IMR-90 (cell line): Measurements from ENCODE around the gene LAMB3. TPM values are rescaled to one million over a fixed set of nuclear protein-coding genes. Genes with fewer than 3 reads are reported as not detected.

ENCODE experiments used
- ATAC-seq: fragments of 200-7000 bp; cut with Tn5 transposase; 2 replicates; pipeline ENCODE4 v1.9.1; 2020; ENCODE audit warnings: low read depth, mild to moderate bottlenecking, moderate library complexity
- BruUV-seq: library from RNA; stranded (reverse); fragments of 400-500 nt; replicated peaks from 2 replicates; lab custom pipeline; 2021; lab: Mats Ljungman, UMichigan
- CTCF ChIA-PET: fragments of 300-600 bp; formaldehyde crosslinking; extraction: SDS; loops from one replicate; lab custom pipeline; 2021; ENCODE audit warnings: antibody characterized with exemption; lab: Yijun Ruan, JAX
- POLR2A ChIA-PET: fragments of 300-600 bp; sonication (Branson Sonifier 250); formaldehyde crosslinking; loops from one replicate; lab custom pipeline; 2022; ENCODE audit warnings: antibody characterized with exemption; ENCODE audit not compliant: unreplicated experiment; lab: Charles Lee
- DNase-seq: peaks from one replicate; pipeline ENCODE4 v3.0.0; 2013
- H2AFZ ChIP-seq: replicated peaks from 2 replicates; pipeline ENCODE3; 2013; ENCODE audit warnings: low read length, mild to moderate bottlenecking; ENCODE audit not compliant: poor library complexity
- H2AK5ac ChIP-seq: 2 replicates; pipeline ENCODE4 v1.6.1; 2013; ENCODE audit warnings: low read depth, low read length, inconsistent platforms
- H2AK9ac ChIP-seq: replicated peaks from 2 replicates; pipeline ENCODE3; 2013; ENCODE audit warnings: mild to moderate bottlenecking, low read depth, low read length, moderate library complexity; ENCODE audit not compliant: poor library complexity
- H2BK120ac ChIP-seq: 2 replicates; pipeline ENCODE4 v1.6.1; 2013; ENCODE audit warnings: low read depth, low read length, inconsistent platforms
- H2BK15ac ChIP-seq: 3 replicates; pipeline ENCODE4 v1.6.1; 2013; ENCODE audit warnings: low read depth, low read length, inconsistent platforms
- H2BK20ac ChIP-seq: 2 replicates; pipeline ENCODE4 v1.6.1; 2013; ENCODE audit warnings: low read depth, mild to moderate bottlenecking, inconsistent platforms, low read length, moderate library complexity
- H2BK5ac ChIP-seq: 2 replicates; pipeline ENCODE4 v1.6.1; 2013; ENCODE audit warnings: mild to moderate bottlenecking, low read depth, low read length, inconsistent platforms; ENCODE audit not compliant: poor library complexity, severe bottlenecking
- H3K14ac ChIP-seq: replicated peaks from 2 replicates; pipeline ENCODE4 v1.6.1; 2013; ENCODE audit warnings: low read depth, low read length, inconsistent platforms
- H3K18ac ChIP-seq: 2 replicates; pipeline ENCODE4 v1.6.1; 2013; ENCODE audit warnings: low read depth, low read length, control low read depth
- H3K23ac ChIP-seq: 2 replicates; pipeline ENCODE4 v1.6.1; 2013; ENCODE audit warnings: low read depth, low read length, inconsistent platforms
- H3K27ac ChIP-seq: 2 replicates; pipeline ENCODE4 v1.5.1; 2013; ENCODE audit warnings: mild to moderate bottlenecking, control low read depth, low read length; ENCODE audit not compliant: insufficient read depth
- H3K27me3 ChIP-seq: 2 replicates; pipeline ENCODE4 v1.6.1; 2013; ENCODE audit warnings: low read length; ENCODE audit not compliant: control insufficient read depth, insufficient read depth
- H3K36me3 ChIP-seq: 2 replicates; pipeline ENCODE4 v1.6.1; 2013; ENCODE audit warnings: low read length, mixed read lengths; ENCODE audit not compliant: control insufficient read depth, insufficient read depth
- H3K4ac ChIP-seq: 2 replicates; pipeline ENCODE4 v1.6.1; 2013; ENCODE audit warnings: low read depth, low read length, inconsistent platforms
- H3K4me1 ChIP-seq: 2 replicates; pipeline ENCODE4 v1.6.1; 2013; ENCODE audit warnings: low read length, mixed read lengths; ENCODE audit not compliant: control insufficient read depth, insufficient read depth
- H3K4me2 ChIP-seq: 2 replicates; pipeline ENCODE4 v1.6.1; 2013; ENCODE audit warnings: low read depth, mild to moderate bottlenecking, control low read depth, low read length, moderate library complexity
- H3K4me3 ChIP-seq: 2 replicates; pipeline ENCODE4 v1.5.1; 2013; ENCODE audit warnings: low read depth, mild to moderate bottlenecking, control low read depth, low read length, moderate library complexity; ENCODE audit not compliant: insufficient read depth
- H3K56ac ChIP-seq: 2 replicates; pipeline ENCODE4 v1.6.1; 2013; ENCODE audit warnings: low read length, inconsistent platforms; ENCODE audit not compliant: insufficient read depth; ENCODE audit errors: extremely low read depth
- H3K79me1 ChIP-seq, 2 experiments: 2 replicates each; pipeline ENCODE4 v1.6.1; 2013; ENCODE audit warnings: low read length in 2 of 2, inconsistent platforms in 1 of 2, low read depth in 1 of 2
- H3K9ac ChIP-seq: 2 replicates; pipeline ENCODE4 v1.6.1; 2013; ENCODE audit warnings: low read depth, low read length, control low read depth
- H3K9me1 ChIP-seq: 2 replicates; pipeline ENCODE4 v1.6.1; 2013; ENCODE audit warnings: low read length, inconsistent platforms; ENCODE audit not compliant: insufficient read depth
- H3K9me3 ChIP-seq: 2 replicates; pipeline ENCODE4 v1.6.1; 2013; ENCODE audit warnings: low read length; ENCODE audit not compliant: control insufficient read depth, insufficient read depth
- H4K20me1 ChIP-seq: 2 replicates; pipeline ENCODE4 v1.6.1; 2013; ENCODE audit warnings: low read length, inconsistent platforms; ENCODE audit not compliant: insufficient read depth
- H4K5ac ChIP-seq: 2 replicates; pipeline ENCODE4 v1.6.1; 2013; ENCODE audit warnings: mild to moderate bottlenecking, low read depth, low read length, control low read depth
- H4K8ac ChIP-seq, 2 experiments: 2 replicates each; pipeline ENCODE4 v1.6.1; 2013; ENCODE audit warnings: low read depth in 2 of 2, low read length in 2 of 2, control low read depth in 1 of 2, inconsistent platforms in 1 of 2
- H4K91ac ChIP-seq: 2 replicates; pipeline ENCODE4 v1.6.1; 2013; ENCODE audit warnings: low read depth, low read length, inconsistent platforms; ENCODE audit not compliant: insufficient read depth
- CEBPB ChIP-seq: IDR thresholded peaks from 2 replicates; pipeline ENCODE4 v1.6.1; 2012; ENCODE audit warnings: low read depth, low read length, improper control_type of control experiment
- CTCF ChIP-seq: conservative IDR thresholded peaks from 2 replicates; pipeline ENCODE4 v1.5.1; 2012; ENCODE audit warnings: mild to moderate bottlenecking, low read depth, low read length, improper control_type of control experiment
- RAD21 ChIP-seq: IDR thresholded peaks from 2 replicates; pipeline ENCODE4 v1.6.1; 2012; ENCODE audit warnings: low read length, improper control_type of control experiment
- RCOR1 ChIP-seq: IDR thresholded peaks from 2 replicates; pipeline ENCODE4 v1.6.1; 2012; ENCODE audit warnings: mild to moderate bottlenecking, low read length, improper control_type of control experiment; ENCODE audit not compliant: insufficient replicate concordance
- SMC3 ChIP-seq: fragments of 150-350 bp; IDR thresholded peaks from 2 replicates; pipeline ENCODE4 v1.6.1; 2016; ENCODE audit warnings: low read depth, mild to moderate bottlenecking, antibody characterized with exemption, low read length, moderate library complexity
- WGBS, 2 experiments: methylation state at CpG; one replicate each; pipeline versions ENCODE4 v1.1.5 to v1.1.7; 2013; ENCODE audit warnings: missing lambda C conversion rate in 2 of 2; ENCODE audit not compliant: insufficient read length in 1 of 2; ENCODE audit errors: extremely low coverage in 2 of 2; 5-methylcytosine and 5-hydroxymethylcytosine counted together
- dilution Hi-C: fragments of 300-500 bp; cut with HindIII; formaldehyde crosslinking; loops from one replicate; pipeline ENCODE4 v1.14.3; 2018; ENCODE audit warnings: low sequenced_read_pairs; ENCODE audit not compliant: unreplicated experiment
- in situ Hi-C: fragments of 300-500 bp; cut with MboI; formaldehyde crosslinking; loops from 3 replicates; pipeline ENCODE4 v1.14.3; 2019; ENCODE audit warnings: low sequenced_read_pairs, inconsistent platforms, mixed read lengths
- intact Hi-C: fragments of 100-400 bp; cut with micrococcal nuclease; formaldehyde crosslinking; loops from 2 replicates; pipeline ENCODE4 v1.10.0; 2022
- polyA plus RNA-seq, 3 experiments: library from polyadenylated mRNA; depleted of rRNA; stranded (reverse); fragments of >200 nt; gene quantifications; 2 replicates each; pipeline ENCODE4 v1.2.3, GENCODE V29; 2012; ENCODE audit warnings: low replicate concordance in 1 of 3
- total RNA-seq: library from RNA; depleted of rRNA; stranded (reverse); fragments of >200 nt; gene quantifications from 2 replicates; pipeline ENCODE4 v1.2.3, GENCODE V29; 2012

Gene LAMB3
- total and polyA plus RNA-seq, 2 of the 4 experiments (the other 2 are of a cell fraction) = 0.72 to 2.1 TPM

- peak; percentile 99 for ATAC-seq
- Histone ChIP-seq H2BK15ac (no peak overlapping the region), H2BK5ac (no peak overlapping the region), H3K27me3 (peaks cover 14% of the 10 kb centered on the region), H2AFZ (peak overlapping the region; percentile 79), H4K5ac (no peak overlapping the region), H4K91ac (no peak overlapping the region), H2AK5ac (no peak overlapping the region), H3K4ac (no peak overlapping the region), H3K36me3 (no peaks in the 10 kb centered on the region), H3K9me1 (no peaks in the 10 kb centered on the region), H3K4me3 (no peak overlapping the region), H2BK120ac (no peak overlapping the region), H3K27ac (no peak overlapping the region), H3K14ac (no peak overlapping the region), H3K18ac (no peak overlapping the region), H3K4me1 (no peaks in the 10 kb centered on the region), H4K8ac (no peak overlapping the region), H2BK20ac (no peak overlapping the region), H3K56ac (no peak overlapping the region), H3K9ac (no peak overlapping the region), H2AK9ac (no peak overlapping the region), H3K4me2 (no peak overlapping the region), H3K23ac (no peak overlapping the region), H3K79me1 (no peaks in the 10 kb centered on the region), H3K9me3 (no peaks in the 10 kb centered on the region), H4K20me1 (no peaks in the 10 kb centered on the region)
- WGBS, 2 experiments = 29% methylated on average over 1 of the region's 12 CpGs; no CpG with 5 or more reads in 1 of the 2 experiments
- in situ Hi-C loops (loop anchor here (5.0 kb wide), 3 partner anchors 51 to 181 kb away; partner anchors contain the start of gene TRAF3IP3), intact Hi-C loops (loop anchor here (1.0 kb wide), 3 partner anchors 51 to 171 kb away; no protein-coding TSS in a partner anchor), dilution Hi-C loops (no loop called here)
- ChIA-PET POLR2A (no interaction called here), CTCF (interaction anchor here (0.5 to 0.8 kb wide), 2 partner anchors 11 to 73 kb away, joined by 3 to 4 read pairs; no protein-coding TSS in a partner anchor)
- BruUV-seq = no TSS peak
- TF ChIP-seq CEBPB (no peak), SMC3 (peak; percentile 76), CTCF (peak; percentile 91), RAD21 (peak; percentile 89), RCOR1 (no peak)
- DNase-seq = peak; percentile 58
These were observed 75.6 kb downstream of the LAMB3 start for GRCh38 chr1:209576392-209577197.
